ENCODE data around the gene LY9. TPM values are rescaled to one million over a fixed set of nuclear protein-coding genes. Genes with fewer than 3 reads are reported as not detected.

LY9 gene
- polyA plus RNA-seq, 1 of the 3 experiments (the other 2 are of a cell fraction), result not detected

DNA sequence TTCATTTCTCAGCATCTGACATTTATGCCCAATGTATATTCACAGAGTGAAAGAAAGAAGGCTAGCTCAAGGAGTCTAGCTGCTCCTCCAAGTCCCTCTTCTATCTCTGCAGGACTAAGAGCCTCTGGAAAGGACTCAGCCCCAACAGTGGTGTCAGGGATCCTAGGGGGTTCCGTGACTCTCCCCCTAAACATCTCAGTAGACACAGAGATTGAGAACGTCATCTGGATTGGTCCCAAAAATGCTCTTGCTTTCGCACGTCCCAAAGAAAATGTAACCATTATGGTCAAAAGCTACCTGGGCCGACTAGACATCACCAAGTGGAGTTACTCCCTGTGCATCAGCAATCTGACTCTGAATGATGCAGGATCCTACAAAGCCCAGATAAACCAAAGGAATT is 3.7 kb downstream of the LY9 start (continued):
- TF ChIP-seq, protein P1, sequence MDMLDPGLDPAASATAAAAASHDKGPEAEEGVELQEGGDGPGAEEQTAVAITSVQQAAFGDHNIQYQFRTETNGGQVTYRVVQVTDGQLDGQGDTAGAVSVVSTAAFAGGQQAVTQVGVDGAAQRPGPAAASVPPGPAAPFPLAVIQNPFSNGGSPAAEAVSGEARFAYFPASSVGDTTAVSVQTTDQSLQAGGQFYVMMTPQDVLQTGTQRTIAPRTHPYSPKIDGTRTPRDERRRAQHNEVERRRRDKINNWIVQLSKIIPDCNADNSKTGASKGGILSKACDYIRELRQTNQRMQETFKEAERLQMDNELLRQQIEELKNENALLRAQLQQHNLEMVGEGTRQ (IDR thresholded peaks at IDR 0.05; ENCODE audit: borderline replicate concordance, low read depth, low read length), result no peak
- TF ChIP-seq, protein P2, sequence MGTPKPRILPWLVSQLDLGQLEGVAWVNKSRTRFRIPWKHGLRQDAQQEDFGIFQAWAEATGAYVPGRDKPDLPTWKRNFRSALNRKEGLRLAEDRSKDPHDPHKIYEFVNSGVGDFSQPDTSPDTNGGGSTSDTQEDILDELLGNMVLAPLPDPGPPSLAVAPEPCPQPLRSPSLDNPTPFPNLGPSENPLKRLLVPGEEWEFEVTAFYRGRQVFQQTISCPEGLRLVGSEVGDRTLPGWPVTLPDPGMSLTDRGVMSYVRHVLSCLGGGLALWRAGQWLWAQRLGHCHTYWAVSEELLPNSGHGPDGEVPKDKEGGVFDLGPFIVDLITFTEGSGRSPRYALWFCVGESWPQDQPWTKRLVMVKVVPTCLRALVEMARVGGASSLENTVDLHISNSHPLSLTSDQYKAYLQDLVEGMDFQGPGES (IDR thresholded peaks at IDR 0.05; ENCODE audit: low read depth, low read length), result no peak
- TF ChIP-seq FOXJ3 (CRISPR knock-in tag; IDR thresholded peaks at IDR 0.05), result no peak
- TF ChIP-seq NFIC (IDR thresholded peaks at IDR 0.05; ENCODE audit: borderline replicate concordance), result no peak
- no peak for TF ChIP-seq ELF1 (IDR thresholded peaks at IDR 0.05)

DNA sequence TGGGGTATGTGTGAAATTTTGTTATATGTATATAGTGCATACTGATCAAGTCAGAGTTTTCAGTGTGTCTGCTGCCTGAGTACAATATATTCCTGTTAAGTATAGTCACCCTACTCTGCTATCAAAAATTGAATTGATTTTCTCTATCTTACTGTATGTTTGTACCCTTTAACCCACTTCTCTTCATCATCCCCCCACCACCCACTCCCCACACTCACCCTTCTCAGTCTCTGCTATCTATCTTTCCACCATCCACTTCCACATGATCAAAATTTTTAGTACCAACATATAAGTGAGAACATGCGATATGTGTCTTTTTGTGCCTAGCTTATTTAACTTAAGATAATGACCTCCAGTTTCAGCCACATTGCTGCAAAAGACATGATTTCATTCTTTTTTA is 4.2 kb downstream of the LY9 start:
- no peak overlapping the region for H3K4me3 ChIP-seq (ENCODE audit: low read depth in 2 of 2, low read length in 1 of 2)
- H3K27me3 ChIP-seq (ENCODE audit: insufficient read depth), result no peaks in the 10 kb centered on the region; the same call in 1 of the 2 replicates
- no peaks in the 10 kb centered on the region for H3K79me2 ChIP-seq (ENCODE audit: insufficient read depth)
- DNase-seq, result no peak
- H3K4me1 ChIP-seq (ENCODE audit: control insufficient read depth in 1 of 2, insufficient read depth in 2 of 2, low read depth in 1 of 2, low read length in 1 of 2), result no peaks in the 10 kb centered on the region
- no peak overlapping the region for H2AFZ ChIP-seq (ENCODE audit: low read depth)
- H3K4me2 ChIP-seq, result no peak overlapping the region
- no peaks in the 10 kb centered on the region for H3K9me3 ChIP-seq
- WGBS (ENCODE audit: low lambda C conversion rate), result 43% methylated on average over 1 of the region's 1 CpG
- H3K9me2 ChIP-seq, result no peaks in the 10 kb centered on the region; the same call in 1 of the 2 replicates
- no peak overlapping the region for H3K9ac ChIP-seq
- ChIA-PET CTCF (no interaction called here), POLR2A (no interaction called here)
- H4K20me1 ChIP-seq (ENCODE audit: insufficient read depth), result no peaks in the 10 kb centered on the region
- no peaks in the 10 kb centered on the region for H3F3A ChIP-seq (replicated peaks; ENCODE audit: insufficient read depth)
- no peak overlapping the region for H3K27ac ChIP-seq (ENCODE audit: low read depth in 2 of 2, low read length in 1 of 2)
- no peaks in the 10 kb centered on the region for H3K36me3 ChIP-seq (replicated peaks in 1 of 2; ENCODE audit: control insufficient read depth in 1 of 2, insufficient read depth in 2 of 2, low read length in 1 of 2)
- no peak for TF ChIP-seq FOSL2 (IDR thresholded peaks at IDR 0.05; ENCODE audit: borderline replicate concordance, low read depth)
- TF ChIP-seq RCOR1 (IDR thresholded peaks at IDR 0.05; ENCODE audit: low read length), result no peak
- TF ChIP-seq JUND (IDR thresholded peaks at IDR 0.05), result no peak
- TF ChIP-seq MXI1 (IDR thresholded peaks at IDR 0.05; ENCODE audit: low read depth, low read length), result no peak
- no peak for TF ChIP-seq TCF12 (IDR thresholded peaks at IDR 0.05)
- TF ChIP-seq SMC3 (IDR thresholded peaks at IDR 0.05; ENCODE audit: low read depth, low read length), result no peak
- TF ChIP-seq TEAD4 (IDR thresholded peaks at IDR 0.05; ENCODE audit: borderline replicate concordance, insufficient read depth), result no peak
- no peak for TF ChIP-seq YY1 (IDR thresholded peaks at IDR 0.05; ENCODE audit: low read depth)
- TF ChIP-seq RAD21 (IDR thresholded peaks at IDR 0.05; ENCODE audit: low read length), result no peak
- TF ChIP-seq, protein P3, sequence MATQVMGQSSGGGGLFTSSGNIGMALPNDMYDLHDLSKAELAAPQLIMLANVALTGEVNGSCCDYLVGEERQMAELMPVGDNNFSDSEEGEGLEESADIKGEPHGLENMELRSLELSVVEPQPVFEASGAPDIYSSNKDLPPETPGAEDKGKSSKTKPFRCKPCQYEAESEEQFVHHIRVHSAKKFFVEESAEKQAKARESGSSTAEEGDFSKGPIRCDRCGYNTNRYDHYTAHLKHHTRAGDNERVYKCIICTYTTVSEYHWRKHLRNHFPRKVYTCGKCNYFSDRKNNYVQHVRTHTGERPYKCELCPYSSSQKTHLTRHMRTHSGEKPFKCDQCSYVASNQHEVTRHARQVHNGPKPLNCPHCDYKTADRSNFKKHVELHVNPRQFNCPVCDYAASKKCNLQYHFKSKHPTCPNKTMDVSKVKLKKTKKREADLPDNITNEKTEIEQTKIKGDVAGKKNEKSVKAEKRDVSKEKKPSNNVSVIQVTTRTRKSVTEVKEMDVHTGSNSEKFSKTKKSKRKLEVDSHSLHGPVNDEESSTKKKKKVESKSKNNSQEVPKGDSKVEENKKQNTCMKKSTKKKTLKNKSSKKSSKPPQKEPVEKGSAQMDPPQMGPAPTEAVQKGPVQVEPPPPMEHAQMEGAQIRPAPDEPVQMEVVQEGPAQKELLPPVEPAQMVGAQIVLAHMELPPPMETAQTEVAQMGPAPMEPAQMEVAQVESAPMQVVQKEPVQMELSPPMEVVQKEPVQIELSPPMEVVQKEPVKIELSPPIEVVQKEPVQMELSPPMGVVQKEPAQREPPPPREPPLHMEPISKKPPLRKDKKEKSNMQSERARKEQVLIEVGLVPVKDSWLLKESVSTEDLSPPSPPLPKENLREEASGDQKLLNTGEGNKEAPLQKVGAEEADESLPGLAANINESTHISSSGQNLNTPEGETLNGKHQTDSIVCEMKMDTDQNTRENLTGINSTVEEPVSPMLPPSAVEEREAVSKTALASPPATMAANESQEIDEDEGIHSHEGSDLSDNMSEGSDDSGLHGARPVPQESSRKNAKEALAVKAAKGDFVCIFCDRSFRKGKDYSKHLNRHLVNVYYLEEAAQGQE (IDR thresholded peaks at IDR 0.05; ENCODE audit: low read depth, low read length), result no peak
- TF ChIP-seq, protein P4, sequence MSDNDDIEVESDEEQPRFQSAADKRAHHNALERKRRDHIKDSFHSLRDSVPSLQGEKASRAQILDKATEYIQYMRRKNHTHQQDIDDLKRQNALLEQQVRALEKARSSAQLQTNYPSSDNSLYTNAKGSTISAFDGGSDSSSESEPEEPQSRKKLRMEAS (IDR thresholded peaks at IDR 0.05; ENCODE audit: low read depth), result no peak
- TF ChIP-seq, protein P5, sequence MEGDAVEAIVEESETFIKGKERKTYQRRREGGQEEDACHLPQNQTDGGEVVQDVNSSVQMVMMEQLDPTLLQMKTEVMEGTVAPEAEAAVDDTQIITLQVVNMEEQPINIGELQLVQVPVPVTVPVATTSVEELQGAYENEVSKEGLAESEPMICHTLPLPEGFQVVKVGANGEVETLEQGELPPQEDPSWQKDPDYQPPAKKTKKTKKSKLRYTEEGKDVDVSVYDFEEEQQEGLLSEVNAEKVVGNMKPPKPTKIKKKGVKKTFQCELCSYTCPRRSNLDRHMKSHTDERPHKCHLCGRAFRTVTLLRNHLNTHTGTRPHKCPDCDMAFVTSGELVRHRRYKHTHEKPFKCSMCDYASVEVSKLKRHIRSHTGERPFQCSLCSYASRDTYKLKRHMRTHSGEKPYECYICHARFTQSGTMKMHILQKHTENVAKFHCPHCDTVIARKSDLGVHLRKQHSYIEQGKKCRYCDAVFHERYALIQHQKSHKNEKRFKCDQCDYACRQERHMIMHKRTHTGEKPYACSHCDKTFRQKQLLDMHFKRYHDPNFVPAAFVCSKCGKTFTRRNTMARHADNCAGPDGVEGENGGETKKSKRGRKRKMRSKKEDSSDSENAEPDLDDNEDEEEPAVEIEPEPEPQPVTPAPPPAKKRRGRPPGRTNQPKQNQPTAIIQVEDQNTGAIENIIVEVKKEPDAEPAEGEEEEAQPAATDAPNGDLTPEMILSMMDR (IDR thresholded peaks at IDR 0.05), result no peak
- TF ChIP-seq FOXJ3 (CRISPR knock-in tag; IDR thresholded peaks at IDR 0.05), result no peak
- TF ChIP-seq GATA2 (CRISPR knock-in tag; IDR thresholded peaks at IDR 0.05), result no peak
- no peak for TF ChIP-seq CHD2 (IDR thresholded peaks at IDR 0.05; ENCODE audit: low read length, partially characterized antibody)
- TF ChIP-seq, protein P1 (IDR thresholded peaks at IDR 0.05; ENCODE audit: borderline replicate concordance, low read depth, low read length), result no peak
- no peak for TF ChIP-seq RFX5 (IDR thresholded peaks at IDR 0.05; ENCODE audit: low read length)

All from SK-N-SH (cell line).